NOMO-1 treated with DMSO at 0.1 percent for 48 hours (cell line): ENCODE results near the gene CALML6.
A peak's percentile ranks its signal among the peaks of the same experiment; 100 is the strongest.

Experiments used
- DNase-seq: peaks from one replicate; lab custom pipeline; 2025; ENCODE audit not compliant: unreplicated experiment; lab: John Stamatoyannopoulos, UW

CALML6 gene

GRCh38 chr1:1910033-1910465 is 5.0 kb upstream of the CALML6 start:
- no peak for DNase-seq

GRCh38 chr1:1910651-1911331 is 4.3 kb upstream of the CALML6 start:
- DNase-seq, result no peak

- no peak for DNase-seq
Observed at GRCh38 chr1:1911350-1912041, 3.6 kb upstream of the CALML6 start.

- DNase-seq, result no peak
Observed at GRCh38 chr1:1914101-1914970, 724 bp upstream of the CALML6 start.

- no peak for DNase-seq
Observed at GRCh38 chr1:1915911-1916840, 1.1 kb downstream of the CALML6 start.

GRCh38 chr1:1916851-1917251 is 1.8 kb downstream of the CALML6 start:
- no peak for DNase-seq

GRCh38 chr1:1917304-1917976 is 2.4 kb downstream of the CALML6 start:
- DNase-seq, result no peak

GRCh38 chr1:1917995-1918900 is 3.2 kb downstream of the CALML6 start:
- DNase-seq, result no peak

- DNase-seq, result no peak
Observed at GRCh38 chr1:1918901-1919303, 3.8 kb downstream of the CALML6 start, which contains the start of gene TMEM52. Gene TMEM52, minus strand, starts transcription at chr1:1919279. Its CDS starts 14 bp downstream, at chr1:1919265.

GRCh38 chr1:1919304-1920056 is 4.4 kb downstream of the CALML6 start:
- peak; percentile 95 for DNase-seq

- no peak for DNase-seq
Observed at GRCh38 chr1:1920057-1920607, 5.1 kb downstream of the CALML6 start.

- DNase-seq, result no peak
Observed at GRCh38 chr1:1920608-1921458, 5.8 kb downstream of the CALML6 start.

- no peak for DNase-seq
Observed at GRCh38 chr1:1921459-1921862, 6.4 kb downstream of the CALML6 start.

- DNase-seq, result no peak
Observed at GRCh38 chr1:1921901-1922701, 7.0 kb downstream of the CALML6 start.

GRCh38 chr1:1922702-1922955 is 7.6 kb downstream of the CALML6 start:
- DNase-seq, result no peak
